Measurements from ENCODE around the gene PSEN2. TPM values are rescaled to one million over a fixed set of nuclear protein-coding genes. Genes with fewer than 3 reads are reported as not detected.

PSEN2 gene
- total RNA-seq, 1 donor from 2014 or later: 18.1 TPM

Other genes starting within 250 kb of the PSEN2 start
- gene ITPKB, start 131.3 kb upstream of the PSEN2 start, total RNA-seq (ENCODE audit: insufficient read depth, low replicate concordance): 15.4 TPM
- gene COQ8A, start 69.7 kb downstream of the PSEN2 start, total RNA-seq (ENCODE audit: insufficient read depth, low replicate concordance): 20.0 TPM

Data from umbilical cord (tissue), 1 donor.